Endothelial cell of umbilical vein (primary cell): Measurements from ENCODE around the gene TRPC4AP.

ENCODE experiments used
- CTCF ChIP-seq, 2 donors: IDR thresholded peaks; 1 replicate in 1 of 2; 2 replicates in 1 of 2; pipeline ENCODE4 v1.5.1; 2011; ENCODE audit warnings: low read length in 2 of 2, mild to moderate bottlenecking in 2 of 2, moderate library complexity in 2 of 2, control low read depth in 1 of 2, inconsistent platforms in 1 of 2, low read depth in 1 of 2; ENCODE audit not compliant: insufficient read depth in 1 of 2; ENCODE audit errors: extremely low read depth in 1 of 2
- EZH2 ChIP-seq: IDR thresholded peaks from 2 replicates; pipeline ENCODE4 v1.6.1; 2012; ENCODE audit warnings: borderline replicate concordance, low read depth, mild to moderate bottlenecking, moderate library complexity, low read length, inconsistent platforms; ENCODE audit not compliant: severe bottlenecking
- FOS ChIP-seq: IDR thresholded peaks from 2 replicates; pipeline ENCODE4 v1.6.1; 2011; ENCODE audit warnings: mild to moderate bottlenecking, low read length, moderate library complexity, borderline replicate concordance; ENCODE audit not compliant: insufficient read depth
- JUN ChIP-seq: IDR thresholded peaks from 2 replicates; pipeline ENCODE4 v1.6.1; 2011; ENCODE audit warnings: borderline replicate concordance, low read depth; ENCODE audit not compliant: insufficient read length, insufficient read depth
- MAX ChIP-seq: IDR thresholded peaks from 2 replicates; pipeline ENCODE4 v1.6.1; 2011; ENCODE audit not compliant: insufficient read depth, insufficient read length
- MYC ChIP-seq: IDR thresholded peaks from one replicate; pipeline ENCODE4 v1.6.1; 2011; ENCODE audit warnings: mild to moderate bottlenecking, low read depth, low read length
- POLR2A ChIP-seq: IDR thresholded peaks from 2 replicates; pipeline ENCODE4 v1.6.1; 2012; ENCODE audit warnings: low read depth, mild to moderate bottlenecking, control low read depth, low read length
- POLR2AphosphoS5 ChIP-seq: IDR thresholded peaks from 2 replicates; pipeline ENCODE4 v1.6.1; 2012; ENCODE audit warnings: low read depth, mild to moderate bottlenecking, control low read depth, low read length, moderate library complexity; ENCODE audit not compliant: insufficient read depth

- TF ChIP-seq CTCF (IDR thresholded peaks at IDR 0.05; ENCODE audit: extremely low read depth in 1 of 2, insufficient read depth in 1 of 2, low read depth in 1 of 2, low read length in 2 of 2) (no peak), POLR2AphosphoS5 (no peak), EZH2 (no peak), MAX (no peak), MYC (no peak), FOS (no peak), POLR2A (no peak), JUN (no peak)
These were observed 23.7 kb upstream of the TRPC4AP start for GRCh38 chr20:35116258-35116657.
